ENCODE data around the gene DYSF.

DYSF gene

DNA sequence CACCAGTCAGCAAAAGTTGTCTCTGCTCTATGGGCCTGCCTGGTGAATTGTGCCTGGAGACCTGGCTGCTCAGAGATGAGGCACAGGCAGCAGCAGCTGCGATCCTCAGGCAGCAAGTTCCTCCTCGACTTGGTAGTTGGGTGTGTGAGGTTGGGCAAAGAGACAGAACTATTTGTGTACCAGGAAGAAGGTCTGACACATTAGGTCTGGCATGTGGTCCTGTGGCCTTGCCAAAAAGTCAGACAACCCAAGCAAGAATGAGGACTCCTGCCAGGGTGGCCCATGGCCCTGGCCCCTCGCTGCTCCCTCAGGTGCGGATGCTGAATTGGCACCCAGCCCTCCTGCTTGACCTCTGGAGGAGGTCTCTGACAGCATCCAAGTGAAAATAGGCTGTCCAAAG lies 192.7 kb downstream of the DYSF start:
- TF ChIP-seq, protein P1, sequence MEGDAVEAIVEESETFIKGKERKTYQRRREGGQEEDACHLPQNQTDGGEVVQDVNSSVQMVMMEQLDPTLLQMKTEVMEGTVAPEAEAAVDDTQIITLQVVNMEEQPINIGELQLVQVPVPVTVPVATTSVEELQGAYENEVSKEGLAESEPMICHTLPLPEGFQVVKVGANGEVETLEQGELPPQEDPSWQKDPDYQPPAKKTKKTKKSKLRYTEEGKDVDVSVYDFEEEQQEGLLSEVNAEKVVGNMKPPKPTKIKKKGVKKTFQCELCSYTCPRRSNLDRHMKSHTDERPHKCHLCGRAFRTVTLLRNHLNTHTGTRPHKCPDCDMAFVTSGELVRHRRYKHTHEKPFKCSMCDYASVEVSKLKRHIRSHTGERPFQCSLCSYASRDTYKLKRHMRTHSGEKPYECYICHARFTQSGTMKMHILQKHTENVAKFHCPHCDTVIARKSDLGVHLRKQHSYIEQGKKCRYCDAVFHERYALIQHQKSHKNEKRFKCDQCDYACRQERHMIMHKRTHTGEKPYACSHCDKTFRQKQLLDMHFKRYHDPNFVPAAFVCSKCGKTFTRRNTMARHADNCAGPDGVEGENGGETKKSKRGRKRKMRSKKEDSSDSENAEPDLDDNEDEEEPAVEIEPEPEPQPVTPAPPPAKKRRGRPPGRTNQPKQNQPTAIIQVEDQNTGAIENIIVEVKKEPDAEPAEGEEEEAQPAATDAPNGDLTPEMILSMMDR (IDR thresholded peaks at IDR 0.05): no peak

DNA sequence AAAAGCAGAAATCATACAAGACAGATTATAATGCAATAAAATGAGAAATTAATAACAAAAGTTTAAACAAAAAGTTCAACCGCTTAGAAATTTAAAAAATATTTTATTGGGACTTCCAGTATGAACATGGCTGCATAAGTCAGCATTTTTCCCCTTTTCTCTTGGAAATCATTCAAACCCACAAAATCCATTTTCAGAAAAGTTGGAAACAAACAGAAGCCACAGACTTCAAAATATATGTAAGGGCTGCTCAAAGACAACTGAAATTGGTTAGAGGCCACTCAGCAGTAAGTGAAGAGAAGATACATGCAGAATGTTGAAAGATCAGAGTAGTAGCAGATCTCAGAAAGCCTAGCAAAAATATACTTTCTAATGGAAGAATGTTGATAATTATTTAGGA lies 194.0 kb downstream of the DYSF start:
- TF ChIP-seq, protein P1 (IDR thresholded peaks at IDR 0.05): no peak

DNA sequence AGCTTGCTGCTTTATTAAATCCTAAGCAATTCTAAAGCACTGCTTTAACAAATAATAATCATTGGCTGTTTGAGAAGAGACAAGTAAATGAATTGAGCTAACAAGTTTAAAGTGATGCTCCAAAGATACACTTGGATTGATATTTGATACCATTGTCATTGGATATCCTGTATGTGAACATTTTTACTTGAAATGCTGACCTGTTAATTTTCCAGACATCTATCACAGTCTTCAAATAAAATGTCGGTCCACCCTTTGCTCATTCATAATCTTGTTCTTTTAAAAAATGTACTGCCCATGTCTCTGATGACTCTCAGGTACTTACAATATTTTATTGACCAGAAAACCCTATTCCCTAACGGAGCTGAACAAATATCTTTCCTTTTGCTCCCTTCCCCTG lies 202.1 kb downstream of the DYSF start:
- TF ChIP-seq, protein P1 (IDR thresholded peaks at IDR 0.05): no peak

DNA sequence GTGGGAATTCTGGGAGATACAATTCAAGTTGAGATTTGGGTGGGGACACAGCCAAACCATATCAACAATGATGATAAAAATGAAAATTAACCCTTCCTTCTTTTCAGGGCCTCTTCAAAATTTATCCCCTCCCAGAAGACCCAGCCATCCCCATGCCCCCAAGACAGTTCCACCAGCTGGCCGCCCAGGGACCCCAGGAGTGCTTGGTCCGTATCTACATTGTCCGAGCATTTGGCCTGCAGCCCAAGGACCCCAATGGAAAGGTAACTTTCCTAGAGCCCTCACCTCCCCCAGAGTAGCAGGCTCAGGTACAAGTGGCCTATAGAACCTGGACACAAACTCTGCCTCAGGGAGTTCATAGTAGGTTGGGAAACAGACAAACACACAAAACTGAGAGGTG lies 205.4 kb downstream of the DYSF start:
- TF ChIP-seq, protein P1 (IDR thresholded peaks at IDR 0.05): no peak

DNA sequence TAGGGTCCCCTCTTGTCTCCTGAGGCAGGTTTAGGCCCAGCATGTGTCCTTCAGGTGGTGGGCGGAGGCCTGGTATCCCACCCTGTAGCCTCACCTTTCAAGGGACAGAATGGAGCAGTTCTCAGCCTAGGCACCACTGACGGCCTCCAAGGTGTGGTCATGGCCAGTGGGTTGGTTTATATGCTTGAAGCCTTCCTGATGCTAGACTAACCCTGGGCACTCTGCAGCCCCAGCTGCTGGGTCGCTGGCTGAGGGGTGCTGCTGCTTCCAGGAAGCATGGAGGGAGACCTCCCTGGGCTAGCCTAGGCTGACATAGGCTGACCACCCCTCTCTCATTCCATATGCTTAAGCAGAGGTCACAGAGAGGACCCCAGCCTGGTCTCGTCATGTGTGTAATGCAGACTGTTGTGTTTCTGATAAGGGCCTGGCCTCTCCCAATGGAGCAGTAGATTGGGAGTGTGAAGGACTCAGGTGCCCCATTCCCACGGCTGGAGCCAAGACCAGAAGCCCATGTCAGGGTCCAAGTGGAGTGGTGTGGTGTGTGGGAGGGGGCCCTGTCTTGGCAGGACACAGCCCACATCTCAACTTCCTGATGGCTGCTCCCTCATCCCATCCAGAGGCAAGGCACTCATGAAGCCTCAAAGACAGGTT lies 206.6 kb downstream of the DYSF start:
- TF ChIP-seq, protein P1 (IDR thresholded peaks at IDR 0.05): no peak

DNA sequence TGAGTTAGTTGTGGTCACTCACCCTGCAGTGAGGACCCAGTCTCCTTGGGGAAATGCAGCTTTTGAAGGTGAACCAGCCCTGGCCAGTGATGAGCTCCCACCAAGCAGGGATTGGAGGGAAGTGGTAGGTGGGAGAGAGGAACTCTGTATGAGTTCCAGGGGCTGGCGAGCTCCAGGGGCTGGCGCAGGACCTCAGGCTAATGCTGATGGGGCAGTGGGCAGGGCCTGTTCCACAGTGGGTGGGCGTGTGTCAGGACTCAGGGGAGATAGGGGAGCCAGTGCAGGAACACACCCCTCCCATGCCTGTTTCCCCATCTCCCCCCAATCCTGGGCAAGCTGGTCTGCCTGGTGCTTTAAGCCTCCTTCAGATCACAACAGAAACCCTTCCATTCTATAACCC lies 208.4 kb downstream of the DYSF start:
- TF ChIP-seq, protein P1 (IDR thresholded peaks at IDR 0.05): no peak

DNA sequence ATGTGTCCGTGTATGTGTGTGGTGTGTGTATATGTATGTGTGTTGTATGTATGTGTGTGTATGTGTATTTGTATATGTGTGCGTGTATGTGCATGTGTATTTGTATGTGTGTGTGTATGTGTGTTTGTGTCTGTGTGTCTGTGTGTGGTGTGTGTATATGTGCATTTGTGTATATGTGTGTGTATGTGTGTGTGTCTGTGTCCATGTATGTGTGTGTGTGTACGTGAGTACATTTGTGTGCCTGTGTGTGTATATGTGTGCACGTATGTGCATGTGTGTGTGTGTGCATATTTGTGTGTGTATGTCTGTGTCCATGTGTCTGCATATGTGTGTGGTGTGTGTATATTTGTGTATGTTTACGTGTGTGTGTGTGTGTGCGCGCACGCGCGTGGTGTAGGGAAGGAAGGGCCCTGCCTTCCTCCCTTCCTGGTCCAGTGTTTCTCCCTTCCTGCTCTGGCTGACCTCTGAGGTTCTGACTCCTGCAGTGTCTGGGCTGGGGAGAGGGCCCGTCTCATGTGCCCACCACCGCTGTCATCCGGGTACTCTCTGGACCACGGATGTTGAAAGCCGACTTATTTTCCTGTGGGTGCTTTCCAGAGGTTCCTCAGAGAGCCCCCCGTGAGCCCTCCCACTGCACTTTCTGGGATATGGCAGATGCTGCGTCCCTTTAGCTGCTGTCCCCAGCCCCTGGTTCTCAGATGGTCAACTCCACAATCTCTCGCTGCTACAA lies 209.5 kb downstream of the DYSF start:
- TF ChIP-seq, protein P1 (IDR thresholded peaks at IDR 0.05): no peak
